GM18868 (cell line): ENCODE data around the gene ZNF217.
"Not testable (repeated sequence)": the region's sequence is repeated elsewhere in the genome, so short reads cannot be mapped to it uniquely, and the experiment has no call there.

ENCODE experiments used
- ATAC-seq: cut with Tn5 transposase; IDR thresholded peaks from one replicate; pipeline ENCODE4 v1.9.1; 2021; ENCODE audit warnings: mild to moderate bottlenecking, moderate library complexity; ENCODE audit not compliant: unreplicated experiment

ZNF217 gene

GRCh38 chr20:53569606-53570307 is 23.9 kb downstream of the ZNF217 start:
- ATAC-seq: no peak

- ATAC-seq: no peak
These were observed 24.6 kb downstream of the ZNF217 start for GRCh38 chr20:53569005-53569404.

DNA sequence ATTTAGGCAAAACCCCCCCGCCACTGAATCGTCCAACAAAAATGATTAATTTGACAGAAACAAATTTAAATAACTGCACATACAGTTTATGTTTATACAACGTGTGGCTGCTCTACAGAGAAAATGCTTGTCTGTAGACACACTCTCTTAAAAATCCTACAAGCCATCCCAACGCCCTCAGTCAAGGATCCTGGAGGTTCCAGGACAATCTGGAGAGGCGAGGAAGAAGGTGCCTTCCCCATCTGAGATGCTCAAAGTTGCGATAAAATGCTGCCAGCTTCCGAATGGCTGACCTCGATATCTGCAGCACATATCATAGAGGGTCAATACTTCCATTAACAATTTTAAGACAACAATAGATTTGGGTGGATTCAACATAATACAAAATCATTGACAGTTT is 25.3 kb downstream of the ZNF217 start:
- no peak for ATAC-seq

- ATAC-seq: no peak
These were observed 26.2 kb downstream of the ZNF217 start for GRCh38 chr20:53567379-53567917.

DNA sequence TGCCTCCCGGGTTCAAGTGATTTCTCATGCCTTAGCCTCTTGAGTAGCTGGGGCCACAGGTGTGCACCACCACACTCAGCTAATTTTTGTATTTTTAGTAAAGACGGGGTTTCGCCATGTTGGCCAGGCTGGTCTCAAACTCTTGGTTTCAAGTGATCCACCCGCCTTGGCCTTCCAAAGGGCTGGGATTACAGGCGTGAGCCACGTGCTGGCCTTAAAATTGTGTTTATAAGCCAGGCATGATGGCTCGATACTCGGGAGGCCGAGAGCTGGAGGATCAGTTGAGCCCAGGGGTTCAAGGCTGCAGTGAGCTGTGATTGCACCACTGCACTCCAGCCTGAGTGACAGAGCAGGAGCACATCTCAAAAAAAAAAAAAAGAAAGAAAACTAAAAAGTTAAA is 27.0 kb downstream of the ZNF217 start:
- ATAC-seq: not testable (repeated sequence)

GRCh38 chr20:53565254-53565653 is 28.4 kb downstream of the ZNF217 start:
- no peak for ATAC-seq

DNA sequence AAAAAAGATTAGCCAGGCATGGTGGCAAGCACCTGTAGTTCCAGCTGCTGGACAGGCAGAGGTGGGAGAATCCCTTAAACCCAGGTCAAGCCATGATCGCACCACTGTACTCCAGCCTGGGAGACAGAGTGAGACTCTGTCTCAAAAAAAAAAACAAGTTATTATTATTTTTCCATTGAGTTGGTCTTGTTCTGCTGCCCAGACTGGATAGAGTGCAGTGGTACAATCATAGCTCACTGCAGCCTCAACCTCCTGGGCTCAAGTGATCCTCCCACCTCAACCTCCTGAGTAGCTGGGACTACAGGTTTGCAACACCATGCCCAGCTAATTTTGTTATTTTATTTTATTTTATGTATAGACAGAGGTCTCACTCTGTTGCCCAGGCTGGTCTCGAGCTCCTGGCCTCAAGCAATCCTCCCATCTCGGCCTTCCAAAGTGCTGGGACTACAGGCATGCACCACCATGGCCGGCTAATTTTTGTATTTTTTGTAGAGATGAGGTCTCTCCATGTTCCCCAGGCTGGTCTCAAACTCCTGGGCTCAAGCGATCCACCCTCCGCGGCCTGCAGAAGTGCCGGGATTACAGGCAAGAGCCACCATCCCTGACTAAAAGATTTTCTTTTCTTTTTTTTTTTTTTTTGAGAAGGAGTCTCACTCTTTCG is 31.4 kb downstream of the ZNF217 start:
- not testable (repeated sequence) for ATAC-seq

GRCh38 chr20:53561505-53561904 is 32.1 kb downstream of the ZNF217 start:
- no peak for ATAC-seq

DNA sequence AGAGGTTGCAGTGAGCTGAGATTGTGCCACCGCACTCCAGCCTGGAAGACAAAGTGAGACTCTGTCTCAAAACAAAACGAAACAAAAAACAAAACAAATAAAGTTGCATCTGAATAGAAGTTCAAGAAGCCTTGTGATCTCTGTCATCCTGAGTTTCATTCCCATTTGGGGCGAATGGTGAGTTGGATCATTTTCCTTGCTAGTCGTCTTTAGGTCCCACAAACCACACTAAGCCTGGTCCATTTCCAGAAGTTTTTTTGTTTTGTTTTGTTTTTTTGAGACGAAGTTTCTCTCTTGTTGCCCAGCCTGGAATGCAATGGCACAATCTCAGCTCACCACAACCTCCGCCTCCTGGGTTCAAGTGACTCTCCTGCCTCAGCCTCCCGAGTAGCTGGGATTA is 33.8 kb downstream of the ZNF217 start:
- no peak for ATAC-seq

GRCh38 chr20:53557130-53557529 is 36.5 kb downstream of the ZNF217 start:
- ATAC-seq: no peak

DNA sequence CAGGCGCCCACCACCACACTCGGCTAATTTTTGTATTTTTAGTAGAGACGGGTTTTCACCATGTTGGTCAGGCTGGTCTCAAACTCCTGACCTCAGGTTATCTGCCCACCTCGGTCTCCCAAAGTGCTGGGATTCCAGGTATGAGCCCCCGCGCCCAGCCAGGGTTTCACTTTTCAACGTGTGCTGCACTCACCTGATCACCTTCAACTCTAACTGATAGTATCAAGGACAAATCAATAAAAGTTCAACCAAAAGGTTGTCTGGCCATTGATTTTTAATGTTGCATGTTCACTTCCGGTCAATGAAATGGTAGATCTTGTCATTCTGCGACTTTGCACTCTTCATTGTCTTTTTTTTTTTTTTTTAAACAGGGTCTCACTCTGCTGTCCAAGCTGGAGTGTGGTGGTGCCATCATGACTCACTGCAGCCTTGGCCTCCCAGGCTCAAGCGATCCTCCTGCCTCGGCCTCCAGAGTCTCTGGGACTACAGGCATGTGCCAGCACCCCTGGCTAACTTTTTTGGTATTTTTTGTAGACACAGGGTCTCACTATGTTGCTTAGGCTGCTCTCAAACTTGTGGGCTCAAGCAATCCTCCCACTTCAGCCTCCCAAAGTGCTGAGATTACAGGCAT is 37.3 kb downstream of the ZNF217 start:
- no peak for ATAC-seq

GRCh38 chr20:53555816-53556215 is 37.8 kb downstream of the ZNF217 start:
- ATAC-seq: no peak

- ATAC-seq: no peak
These were observed 38.6 kb downstream of the ZNF217 start for GRCh38 chr20:53555081-53555480.

DNA sequence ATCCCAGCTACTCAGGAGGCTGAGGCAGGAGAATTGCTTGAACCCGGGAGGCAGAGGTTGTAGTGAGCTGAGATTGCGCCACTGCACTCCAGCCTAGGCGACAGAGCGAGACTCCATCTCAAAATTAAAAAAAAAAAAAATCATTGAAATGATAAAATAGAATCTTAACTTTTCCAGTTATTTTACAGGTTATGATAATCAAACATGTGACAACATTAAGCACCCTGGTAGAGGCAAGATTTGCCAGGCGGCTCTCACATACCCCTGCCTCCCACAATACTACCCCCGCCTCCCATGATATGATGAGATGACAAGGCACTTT is 41.1 kb downstream of the ZNF217 start:
- not testable (repeated sequence) for ATAC-seq

- not testable (repeated sequence) for ATAC-seq
These were observed 41.7 kb downstream of the ZNF217 start for GRCh38 chr20:53551719-53552571.

GRCh38 chr20:53550280-53551187 is 43.1 kb downstream of the ZNF217 start:
- ATAC-seq: no peak

GRCh38 chr20:53547664-53548239 is 45.9 kb downstream of the ZNF217 start:
- ATAC-seq: no peak

DNA sequence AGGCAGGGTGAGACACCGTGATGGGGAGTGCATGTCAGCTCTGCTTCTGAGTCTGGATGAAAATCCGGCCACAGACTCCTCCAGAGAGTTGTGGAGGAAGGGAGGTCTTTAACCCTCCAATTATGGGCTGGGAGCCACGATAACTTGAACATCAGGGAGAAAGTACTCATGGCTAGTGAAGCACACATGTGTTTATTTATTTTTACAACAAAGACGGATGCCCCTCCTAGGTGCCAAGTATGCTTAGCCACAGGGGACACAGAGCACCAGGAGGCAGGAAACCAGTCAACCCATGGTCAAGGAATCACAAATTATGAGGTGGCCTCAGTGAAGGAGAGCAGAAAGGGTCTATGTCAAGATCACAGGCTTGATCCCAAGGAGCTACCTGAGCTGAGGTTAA is 54.1 kb downstream of the ZNF217 start:
- no peak for ATAC-seq

GRCh38 chr20:53536382-53536781 is 57.3 kb downstream of the ZNF217 start:
- not testable (repeated sequence) for ATAC-seq

- no peak for ATAC-seq
These were observed 57.8 kb downstream of the ZNF217 start for GRCh38 chr20:53535878-53536277.
